B cell (primary cell): Measurements from ENCODE around the gene HACD2.

Experiments
- EZH2 ChIP-seq: IDR thresholded peaks from 2 replicates; pipeline ENCODE4 v1.6.1; 2012; ENCODE audit warnings: borderline replicate concordance, low read depth, mild to moderate bottlenecking, moderate library complexity, low read length; ENCODE audit not compliant: insufficient read depth, poor library complexity, severe bottlenecking
- TF ChIP-seq, protein P1 (sequence below): fragments of 200-600 bp; IDR thresholded peaks from one replicate; pipeline ENCODE4 v1.8.0; 2022; ENCODE audit warnings: antibody characterized with exemption, mild to moderate bottlenecking

DNA sequence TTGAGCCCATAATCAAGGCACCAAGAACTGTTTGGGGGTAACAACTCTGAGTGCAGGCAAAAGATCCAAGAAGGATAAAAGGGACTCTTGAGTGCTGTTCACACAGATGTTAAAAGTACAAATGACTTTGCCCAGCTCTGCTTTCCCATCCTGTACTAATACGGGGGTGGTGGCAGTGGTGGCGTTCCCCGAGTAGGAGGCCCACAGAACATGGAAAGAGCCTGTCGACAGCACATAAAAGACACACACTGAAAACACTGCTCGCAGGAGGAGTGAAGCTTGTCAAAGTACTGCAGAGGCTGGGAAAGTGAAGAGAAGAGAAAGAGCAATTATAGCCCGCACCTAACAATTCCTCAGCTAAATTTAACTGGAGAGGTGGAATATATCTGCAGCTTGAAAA, 40.9 kb downstream of the HACD2 start:
- TF ChIP-seq, protein P1, sequence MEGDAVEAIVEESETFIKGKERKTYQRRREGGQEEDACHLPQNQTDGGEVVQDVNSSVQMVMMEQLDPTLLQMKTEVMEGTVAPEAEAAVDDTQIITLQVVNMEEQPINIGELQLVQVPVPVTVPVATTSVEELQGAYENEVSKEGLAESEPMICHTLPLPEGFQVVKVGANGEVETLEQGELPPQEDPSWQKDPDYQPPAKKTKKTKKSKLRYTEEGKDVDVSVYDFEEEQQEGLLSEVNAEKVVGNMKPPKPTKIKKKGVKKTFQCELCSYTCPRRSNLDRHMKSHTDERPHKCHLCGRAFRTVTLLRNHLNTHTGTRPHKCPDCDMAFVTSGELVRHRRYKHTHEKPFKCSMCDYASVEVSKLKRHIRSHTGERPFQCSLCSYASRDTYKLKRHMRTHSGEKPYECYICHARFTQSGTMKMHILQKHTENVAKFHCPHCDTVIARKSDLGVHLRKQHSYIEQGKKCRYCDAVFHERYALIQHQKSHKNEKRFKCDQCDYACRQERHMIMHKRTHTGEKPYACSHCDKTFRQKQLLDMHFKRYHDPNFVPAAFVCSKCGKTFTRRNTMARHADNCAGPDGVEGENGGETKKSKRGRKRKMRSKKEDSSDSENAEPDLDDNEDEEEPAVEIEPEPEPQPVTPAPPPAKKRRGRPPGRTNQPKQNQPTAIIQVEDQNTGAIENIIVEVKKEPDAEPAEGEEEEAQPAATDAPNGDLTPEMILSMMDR: no peak
- TF ChIP-seq EZH2: no peak
